OCI-LY3 (cell line): Measurements from ENCODE around the gene HHAT.

ENCODE experiments used
- H2AFZ ChIP-seq: fragments of 200-600, 300-600 bp; shearing (Covaris generic); 2 replicates; pipeline ENCODE4 v1.6.0; 2014; ENCODE audit warnings: antibody characterized with exemption, low read depth, low read length
- H3K27ac ChIP-seq: fragments of 200-600, 300-600 bp; sonication (generic); 2 replicates; pipeline ENCODE4 v1.5.1; 2014; ENCODE audit warnings: mild to moderate bottlenecking, low read length, moderate library complexity, mixed read lengths
- H3K27me3 ChIP-seq: fragments of 200-600, 300-600 bp; sonication (generic); 2 replicates; pipeline ENCODE4 v1.6.1; 2014; ENCODE audit warnings: low read depth, low read length, mixed read lengths
- H3K36me3 ChIP-seq: fragments of 200-600, 300-600 bp; sonication (generic); replicated peaks from 2 replicates; pipeline ENCODE3; 2014; ENCODE audit warnings: low read depth, low read length, mixed read lengths
- H3K4me1 ChIP-seq: fragments of 300-600, 200-600 bp; sonication (generic); 2 replicates; pipeline ENCODE4 v1.6.1; 2014; ENCODE audit warnings: low read length, mixed read lengths
- H3K4me2 ChIP-seq: fragments of 200-600, 300-600 bp; sonication (generic); 2 replicates; pipeline ENCODE4 v1.6.1; 2014; ENCODE audit warnings: low read length, mixed read lengths
- H3K4me3 ChIP-seq: fragments of 300-600, 200-600 bp; sonication (generic); 2 replicates; pipeline ENCODE4 v1.5.1; 2014; ENCODE audit warnings: antibody characterized with exemption, mild to moderate bottlenecking, low read length, moderate library complexity
- H3K79me2 ChIP-seq: fragments of 300-600, 200-600 bp; shearing (Covaris generic); 2 replicates; pipeline ENCODE4 v1.6.1; 2014; ENCODE audit warnings: mild to moderate bottlenecking, low read length, mixed read lengths
- H3K9ac ChIP-seq: fragments of 300-600, 200-600 bp; shearing (Covaris generic); 2 replicates; pipeline ENCODE4 v1.6.0; 2014; ENCODE audit warnings: mild to moderate bottlenecking, low read length, moderate library complexity
- H3K9me3 ChIP-seq: fragments of 200-600, 300-600 bp; shearing (Covaris generic); 2 replicates; pipeline ENCODE4 v1.6.1; 2014; ENCODE audit warnings: low read length, mixed read lengths; ENCODE audit not compliant: insufficient read depth
- H4K20me1 ChIP-seq: fragments of 200-600, 300-600 bp; sonication (generic); 2 replicates; pipeline ENCODE4 v1.6.1; 2016; ENCODE audit warnings: low read length, mixed read lengths; ENCODE audit not compliant: insufficient read depth
- EZH2phosphoT487 ChIP-seq: fragments of 200-600 bp; shearing (Covaris generic); IDR thresholded peaks from 2 replicates; pipeline ENCODE4 v1.6.1; 2018; ENCODE audit warnings: antibody characterized with exemption, mixed run types, low read depth
- TF ChIP-seq, protein P1 (sequence below): fragments of 200-600, 300-600 bp; sonication (generic); IDR thresholded peaks from 2 replicates; pipeline ENCODE4 v1.5.1; 2014; ENCODE audit warnings: antibody characterized with exemption, low read length, low read depth

The HHAT gene

DNA sequence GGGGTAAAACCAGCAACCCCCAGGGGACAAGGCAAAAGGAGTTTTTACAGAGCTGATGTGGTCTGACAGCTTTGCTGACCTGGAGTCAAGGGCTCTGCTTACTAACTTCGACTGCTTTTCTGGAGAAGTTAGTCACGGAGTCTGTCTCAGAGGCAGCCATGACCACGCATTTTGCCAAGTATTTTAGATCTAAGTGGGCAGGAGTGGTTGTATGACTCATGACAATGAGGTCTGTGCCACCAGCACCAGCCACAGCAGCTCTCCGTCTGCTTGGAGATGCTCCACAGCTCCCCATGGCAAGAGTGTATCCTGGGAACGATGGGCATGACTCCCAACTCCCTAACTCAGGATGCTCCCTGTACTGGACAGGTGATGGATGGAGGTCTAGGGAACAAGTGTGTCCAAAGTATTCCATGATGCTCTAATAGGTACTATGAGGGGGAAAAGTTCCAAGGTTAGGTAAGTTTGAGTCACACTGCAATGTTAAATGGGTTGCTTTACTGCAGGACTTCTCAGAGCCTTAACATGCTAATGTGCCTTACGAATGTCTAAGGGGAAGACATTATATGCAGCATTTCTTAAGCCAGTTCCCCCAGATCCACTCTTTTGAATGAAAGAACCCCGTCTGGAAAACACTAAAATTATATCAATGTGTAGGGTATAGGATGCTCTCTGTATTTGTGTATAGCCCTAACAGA lies 359.0 kb downstream of the HHAT start:
- Histone ChIP-seq H3K27me3 (no peaks in the 10 kb centered on the region), H2AFZ (no peak overlapping the region), H3K9me3 (no peaks in the 10 kb centered on the region), H3K4me3 (no peak overlapping the region), H3K36me3 (no peaks in the 10 kb centered on the region), H4K20me1 (no peaks in the 10 kb centered on the region), H3K9ac (no peak overlapping the region), H3K27ac (no peak overlapping the region), H3K79me2 (no peaks in the 10 kb centered on the region), H3K4me2 (no peak overlapping the region), H3K4me1 (peaks cover 27% of the 10 kb centered on the region)
- TF ChIP-seq, protein P1, sequence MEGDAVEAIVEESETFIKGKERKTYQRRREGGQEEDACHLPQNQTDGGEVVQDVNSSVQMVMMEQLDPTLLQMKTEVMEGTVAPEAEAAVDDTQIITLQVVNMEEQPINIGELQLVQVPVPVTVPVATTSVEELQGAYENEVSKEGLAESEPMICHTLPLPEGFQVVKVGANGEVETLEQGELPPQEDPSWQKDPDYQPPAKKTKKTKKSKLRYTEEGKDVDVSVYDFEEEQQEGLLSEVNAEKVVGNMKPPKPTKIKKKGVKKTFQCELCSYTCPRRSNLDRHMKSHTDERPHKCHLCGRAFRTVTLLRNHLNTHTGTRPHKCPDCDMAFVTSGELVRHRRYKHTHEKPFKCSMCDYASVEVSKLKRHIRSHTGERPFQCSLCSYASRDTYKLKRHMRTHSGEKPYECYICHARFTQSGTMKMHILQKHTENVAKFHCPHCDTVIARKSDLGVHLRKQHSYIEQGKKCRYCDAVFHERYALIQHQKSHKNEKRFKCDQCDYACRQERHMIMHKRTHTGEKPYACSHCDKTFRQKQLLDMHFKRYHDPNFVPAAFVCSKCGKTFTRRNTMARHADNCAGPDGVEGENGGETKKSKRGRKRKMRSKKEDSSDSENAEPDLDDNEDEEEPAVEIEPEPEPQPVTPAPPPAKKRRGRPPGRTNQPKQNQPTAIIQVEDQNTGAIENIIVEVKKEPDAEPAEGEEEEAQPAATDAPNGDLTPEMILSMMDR: no peak
- TF ChIP-seq EZH2phosphoT487: no peak

- H3K27ac ChIP-seq: no peak overlapping the region
- no peak overlapping the region for H3K4me2 ChIP-seq
- no peak overlapping the region for H2AFZ ChIP-seq
- H3K4me1 ChIP-seq: peaks cover 34% of the 10 kb centered on the region
- TF ChIP-seq, protein P1: no peak
- no peak for TF ChIP-seq EZH2phosphoT487
- H3K9ac ChIP-seq: no peak overlapping the region
- H3K27me3 ChIP-seq: no peaks in the 10 kb centered on the region
- no peak overlapping the region for H3K4me3 ChIP-seq
- H3K79me2 ChIP-seq: no peaks in the 10 kb centered on the region
- no peaks in the 10 kb centered on the region for H3K36me3 ChIP-seq
- H3K9me3 ChIP-seq: no peaks in the 10 kb centered on the region
- H4K20me1 ChIP-seq: no peaks in the 10 kb centered on the region
Observed at GRCh38 chr1:210688512-210689234, 360.0 kb downstream of the HHAT start.

GRCh38 chr1:210689826-210690225 lies 361.1 kb downstream of the HHAT start:
- Histone ChIP-seq H2AFZ (no peak overlapping the region), H3K4me1 (peaks cover 23% of the 10 kb centered on the region), H3K27ac (no peak overlapping the region), H3K36me3 (no peaks in the 10 kb centered on the region), H3K4me3 (no peak overlapping the region), H3K9ac (no peak overlapping the region), H4K20me1 (no peaks in the 10 kb centered on the region), H3K27me3 (no peaks in the 10 kb centered on the region), H3K4me2 (no peak overlapping the region), H3K9me3 (no peaks in the 10 kb centered on the region), H3K79me2 (no peaks in the 10 kb centered on the region)
- TF ChIP-seq EZH2phosphoT487: no peak
- TF ChIP-seq, protein P1: no peak

- TF ChIP-seq, protein P1: no peak
- TF ChIP-seq EZH2phosphoT487: no peak
- Histone ChIP-seq H3K27me3 (no peaks in the 10 kb centered on the region), H3K9me3 (no peaks in the 10 kb centered on the region), H3K4me3 (no peak overlapping the region), H3K4me1 (peaks cover 19% of the 10 kb centered on the region), H3K36me3 (no peaks in the 10 kb centered on the region), H4K20me1 (no peaks in the 10 kb centered on the region), H3K79me2 (no peaks in the 10 kb centered on the region), H3K9ac (no peak overlapping the region), H3K4me2 (no peak overlapping the region), H2AFZ (no peak overlapping the region), H3K27ac (no peak overlapping the region)
Observed at GRCh38 chr1:210690236-210690635, 361.5 kb downstream of the HHAT start.
